OCI-LY1 (cell line): Measurements from ENCODE around the gene FERMT2.
"Not testable (repeated sequence)": the region's sequence is repeated elsewhere in the genome, so short reads cannot be mapped to it uniquely, and the experiment has no call there.

Source experiments
- H2AFZ ChIP-seq: fragments of 200-600 bp; sonication (generic), shearing (Covaris generic); 2 replicates; pipeline ENCODE4 v1.6.0; 2014; ENCODE audit warnings: antibody characterized with exemption, mild to moderate bottlenecking, low read length
- H3F3A ChIP-seq: fragments of 200-600 bp; sonication (generic), shearing (Covaris generic); 2 replicates; pipeline ENCODE4 v1.6.0; 2014; ENCODE audit warnings: mild to moderate bottlenecking, antibody characterized with exemption, low read length, moderate library complexity; ENCODE audit not compliant: insufficient read depth
- H3K27ac ChIP-seq: fragments of 200-600 bp; sonication (generic); 2 replicates; pipeline ENCODE4 v1.5.1; 2014; ENCODE audit warnings: low read length, mixed run types, mild to moderate bottlenecking, low read depth; ENCODE audit not compliant: poor library complexity, severe bottlenecking
- H3K27me3 ChIP-seq: fragments of 200-600 bp; sonication (generic); 2 replicates; pipeline ENCODE4 v1.6.0; 2014; ENCODE audit warnings: antibody characterized with exemption, mild to moderate bottlenecking, low read length, moderate library complexity; ENCODE audit not compliant: insufficient read depth
- H3K36me3 ChIP-seq: fragments of 200-600 bp; sonication (generic); 2 replicates; pipeline ENCODE4 v1.6.1; 2014; ENCODE audit warnings: mild to moderate bottlenecking, antibody characterized with exemption, low read length, moderate library complexity, mixed read lengths; ENCODE audit not compliant: insufficient read depth
- H3K4me1 ChIP-seq: fragments of 200-600 bp; sonication (generic); 2 replicates; pipeline ENCODE4 v1.5.1; 2014; ENCODE audit warnings: mild to moderate bottlenecking, low read length, moderate library complexity; ENCODE audit not compliant: insufficient read depth, severe bottlenecking
- H3K4me2 ChIP-seq: fragments of 200-600 bp; sonication (generic), shearing (Covaris generic); 2 replicates; pipeline ENCODE4 v1.6.1; 2014; ENCODE audit warnings: low read length
- H3K4me3 ChIP-seq: fragments of 200-600 bp; sonication (generic); 2 replicates; pipeline ENCODE4 v1.5.1; 2014; ENCODE audit warnings: low read length, low read depth, mild to moderate bottlenecking, mixed read lengths; ENCODE audit not compliant: poor library complexity, severe bottlenecking
- H3K79me2 ChIP-seq: fragments of 200-600 bp; shearing (Covaris generic); 2 replicates; pipeline ENCODE4 v1.6.1; 2016; ENCODE audit warnings: mixed run types, low read length, mixed read lengths; ENCODE audit not compliant: insufficient read depth
- H3K9ac ChIP-seq: fragments of 200-600 bp; sonication (generic), shearing (Covaris generic); 2 replicates; pipeline ENCODE4 v1.6.1; 2014; ENCODE audit warnings: mild to moderate bottlenecking, low read length, mixed read lengths
- H3K9me2 ChIP-seq: fragments of 200-600 bp; sonication (generic), shearing (Covaris generic); 2 replicates; pipeline ENCODE4 v1.6.1; 2014; ENCODE audit warnings: low read depth, mild to moderate bottlenecking, low read length, mixed read lengths
- H3K9me3 ChIP-seq: fragments of 200-600 bp; shearing (Covaris generic); 2 replicates; pipeline ENCODE4 v1.6.1; 2014; ENCODE audit warnings: low read length, mixed read lengths
- H4K20me1 ChIP-seq: fragments of 200-600 bp; sonication (generic), shearing (Covaris generic); 2 replicates; pipeline ENCODE4 v1.6.0; 2016; ENCODE audit warnings: mild to moderate bottlenecking, low read length; ENCODE audit not compliant: insufficient read depth
- CTCF ChIP-seq: fragments of 200-600 bp; sonication (generic), shearing (Covaris generic); IDR thresholded peaks from 2 replicates; pipeline ENCODE4 v1.5.1; 2017; ENCODE audit warnings: mild to moderate bottlenecking, antibody characterized with exemption, low read length, moderate library complexity, mixed read lengths
- EZH2 ChIP-seq: fragments of 200-600 bp; sonication (generic), shearing (Covaris generic); IDR thresholded peaks from 2 replicates; pipeline ENCODE4 v1.8.0; 2017; ENCODE audit warnings: borderline replicate concordance, mixed run types, mild to moderate bottlenecking, antibody characterized with exemption, low read length, moderate library complexity, mixed read lengths

FERMT2 gene

GRCh38 chr14:52871606-52872005 is 79.2 kb downstream of the FERMT2 start:
- Histone ChIP-seq H3K79me2 (no peaks in the 10 kb centered on the region), H3K4me1 (no peaks in the 10 kb centered on the region), H3K9me3 (no peaks in the 10 kb centered on the region), H3K9me2 (no peaks in the 10 kb centered on the region), H3K4me3 (no peak overlapping the region), H3K9ac (no peak overlapping the region), H4K20me1 (no peaks in the 10 kb centered on the region), H2AFZ (no peak overlapping the region), H3K4me2 (no peak overlapping the region), H3K27me3 (no peaks in the 10 kb centered on the region), H3K36me3 (no peaks in the 10 kb centered on the region), H3K27ac (no peak overlapping the region), H3F3A (no peaks in the 10 kb centered on the region)
- TF ChIP-seq EZH2: no peak

GRCh38 chr14:52868911-52869618 is 81.8 kb downstream of the FERMT2 start:
- TF ChIP-seq EZH2: no peak
- TF ChIP-seq CTCF: no peak
- H3K4me2 ChIP-seq: no peak overlapping the region
- H2AFZ ChIP-seq: no peak overlapping the region
- H3K4me1 ChIP-seq: no peaks in the 10 kb centered on the region
- H3K27me3 ChIP-seq: no peaks in the 10 kb centered on the region
- no peak overlapping the region for H3K4me3 ChIP-seq
- H4K20me1 ChIP-seq: no peaks in the 10 kb centered on the region
- H3K9me3 ChIP-seq: no peaks in the 10 kb centered on the region
- H3K79me2 ChIP-seq: no peaks in the 10 kb centered on the region
- H3K9ac ChIP-seq: no peak overlapping the region
- no peaks in the 10 kb centered on the region for H3K9me2 ChIP-seq
- no peaks in the 10 kb centered on the region for H3F3A ChIP-seq
- H3K27ac ChIP-seq: no peak overlapping the region
- no peaks in the 10 kb centered on the region for H3K36me3 ChIP-seq

- not testable (repeated sequence) for H3K9ac ChIP-seq, H3F3A ChIP-seq, H3K4me2 ChIP-seq, H3K9me2 ChIP-seq, H3K4me1 ChIP-seq, H3K4me3 ChIP-seq, H3K27me3 ChIP-seq, H3K36me3 ChIP-seq, H4K20me1 ChIP-seq, H3K79me2 ChIP-seq, H2AFZ ChIP-seq, H3K27ac ChIP-seq, H3K9me3 ChIP-seq
These were observed 86.0 kb downstream of the FERMT2 start for GRCh38 chr14:52864893-52865292.

- no peaks in the 10 kb centered on the region for H3K36me3 ChIP-seq
These were observed 87.5 kb downstream of the FERMT2 start for GRCh38 chr14:52863334-52863700.

More at GRCh38 chr14:52863334-52863700, 87.5 kb downstream of the FERMT2 start:
- no peaks in the 10 kb centered on the region for H3K79me2 ChIP-seq
- no peaks in the 10 kb centered on the region for H3K9me3 ChIP-seq
- H3K9ac ChIP-seq: no peak overlapping the region
- H2AFZ ChIP-seq: no peak overlapping the region; the same call in 1 of the 2 replicates
- peaks cover 5% of the 10 kb centered on the region for H3K4me1 ChIP-seq
- no peak overlapping the region for H3K27ac ChIP-seq
- no peak overlapping the region for H3K4me2 ChIP-seq
- H3F3A ChIP-seq: no peaks in the 10 kb centered on the region
- no peaks in the 10 kb centered on the region for H3K9me2 ChIP-seq
- TF ChIP-seq EZH2: no peak
- TF ChIP-seq CTCF: no peak
- H4K20me1 ChIP-seq: no peaks in the 10 kb centered on the region
- H3K4me3 ChIP-seq: no peak overlapping the region
- H3K27me3 ChIP-seq: no peaks in the 10 kb centered on the region
